ENCODE results near the gene LRRC74A.

LRRC74A gene

DNA sequence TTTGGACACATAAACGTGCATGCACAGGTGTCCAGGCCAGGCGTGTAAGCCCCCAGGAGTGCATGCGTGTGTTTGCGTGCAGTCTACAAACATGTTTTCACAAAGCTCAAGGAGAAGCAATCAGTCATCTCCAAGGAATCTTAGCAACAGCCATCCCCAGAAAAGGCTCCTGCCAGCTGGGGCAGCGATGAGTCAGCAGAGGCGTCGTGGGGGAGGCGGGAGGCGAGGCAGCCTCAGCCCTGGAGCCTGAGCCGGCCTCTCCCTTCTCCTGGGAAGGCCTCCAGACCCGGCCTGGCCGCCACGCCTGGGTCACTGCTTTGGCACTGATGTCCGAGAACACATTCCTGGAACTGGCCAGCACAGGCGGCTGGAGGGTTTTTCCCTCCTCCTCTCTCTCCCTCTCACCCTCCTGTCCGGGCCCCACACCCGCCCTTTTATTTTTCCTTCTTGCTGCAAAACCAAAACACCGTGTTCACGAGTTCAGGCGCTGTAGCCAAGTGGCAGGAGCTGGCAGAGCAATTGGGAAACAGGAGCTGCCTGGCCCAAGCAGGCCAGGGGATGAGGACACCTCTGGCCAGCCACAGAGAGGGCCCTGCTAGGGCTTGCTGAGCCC is 92.7 kb downstream of the LRRC74A start:
- TF ChIP-seq, protein P1, sequence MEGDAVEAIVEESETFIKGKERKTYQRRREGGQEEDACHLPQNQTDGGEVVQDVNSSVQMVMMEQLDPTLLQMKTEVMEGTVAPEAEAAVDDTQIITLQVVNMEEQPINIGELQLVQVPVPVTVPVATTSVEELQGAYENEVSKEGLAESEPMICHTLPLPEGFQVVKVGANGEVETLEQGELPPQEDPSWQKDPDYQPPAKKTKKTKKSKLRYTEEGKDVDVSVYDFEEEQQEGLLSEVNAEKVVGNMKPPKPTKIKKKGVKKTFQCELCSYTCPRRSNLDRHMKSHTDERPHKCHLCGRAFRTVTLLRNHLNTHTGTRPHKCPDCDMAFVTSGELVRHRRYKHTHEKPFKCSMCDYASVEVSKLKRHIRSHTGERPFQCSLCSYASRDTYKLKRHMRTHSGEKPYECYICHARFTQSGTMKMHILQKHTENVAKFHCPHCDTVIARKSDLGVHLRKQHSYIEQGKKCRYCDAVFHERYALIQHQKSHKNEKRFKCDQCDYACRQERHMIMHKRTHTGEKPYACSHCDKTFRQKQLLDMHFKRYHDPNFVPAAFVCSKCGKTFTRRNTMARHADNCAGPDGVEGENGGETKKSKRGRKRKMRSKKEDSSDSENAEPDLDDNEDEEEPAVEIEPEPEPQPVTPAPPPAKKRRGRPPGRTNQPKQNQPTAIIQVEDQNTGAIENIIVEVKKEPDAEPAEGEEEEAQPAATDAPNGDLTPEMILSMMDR (IDR thresholded peaks at IDR 0.05): no peak
- peak overlapping the region; percentile 46 for H3K4me3 ChIP-seq

More for the DNA sequence above, 92.7 kb downstream of the LRRC74A start:
- DNase-seq (ENCODE audit: low spot score): peak; percentile 100
- peak overlapping the region; percentile 92 to 93 for H3K27ac ChIP-seq

Measured in coronary artery (tissue), 2 donors.